GM10248 (cell line): ENCODE results near the gene LGALS3.

Experiments used
- CTCF ChIA-PET: fragments of 300-600 bp; sonication (Branson Sonifier 250); formaldehyde crosslinking; extraction: SDS; loops from one replicate; lab custom pipeline; 2021; ENCODE audit warnings: antibody characterized with exemption; lab: Yijun Ruan, JAX
- POLR2A ChIA-PET: fragments of 350-650 bp; sonication (Branson Sonifier 250); formaldehyde crosslinking; extraction: SDS; loops from one replicate; lab custom pipeline; 2020; ENCODE audit warnings: antibody characterized with exemption; lab: Yijun Ruan, JAX
- DNase-seq: peaks from one replicate; pipeline ENCODE4 v3.0.0; 2012; ENCODE audit errors: extremely low spot score
- CTCF ChIP-seq: IDR thresholded peaks from 2 replicates; pipeline ENCODE4 v1.5.1; 2012; ENCODE audit warnings: mild to moderate bottlenecking, low read depth; ENCODE audit errors: extremely low read depth, missing control alignments, control extremely low read depth

LGALS3 gene

GRCh38 chr14:55142466-55142865 lies 13.4 kb downstream of the LGALS3 start:
- POLR2A ChIA-PET, result no interaction called here
- no peak for DNase-seq
- CTCF ChIA-PET, result no interaction called here
- no peak for TF ChIP-seq CTCF

GRCh38 chr14:55146425-55146824 lies 17.4 kb downstream of the LGALS3 start:
- no peak for DNase-seq
- TF ChIP-seq CTCF, result no peak
- CTCF ChIA-PET, result interaction anchor here (1.6 to 4.5 kb wide), 4 partner anchors 11 to 57 kb away, joined by 5 to 31 read pairs (median 8); no protein-coding TSS in a partner anchor
- POLR2A ChIA-PET, result no interaction called here

DNA sequence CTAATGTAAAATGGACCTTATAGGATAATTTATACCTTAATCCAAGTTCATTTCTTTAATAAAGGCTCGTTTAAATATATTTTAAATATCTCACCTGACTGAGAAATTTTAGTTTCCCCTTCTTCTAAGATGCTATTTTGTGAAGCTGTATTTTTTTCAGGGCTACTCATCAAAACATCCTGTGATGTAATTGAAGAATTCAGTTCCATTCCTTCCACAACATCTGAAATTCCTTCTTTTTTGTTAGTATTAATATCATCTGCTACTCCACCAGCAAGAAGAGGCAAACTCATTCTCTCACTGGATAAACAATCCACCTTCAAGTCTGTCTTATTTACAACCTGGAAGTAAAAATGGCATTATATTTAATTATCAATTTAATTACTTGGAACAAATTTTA lies 22.5 kb downstream of the LGALS3 start:
- TF ChIP-seq CTCF, result no peak
- ChIA-PET POLR2A (no interaction called here), CTCF (interaction anchor here (2.3 kb wide), 1 partner anchor 9 kb away, joined by 12 read pairs; no protein-coding TSS in a partner anchor)
- DNase-seq, result no peak

- no peak for DNase-seq
- ChIA-PET POLR2A (no interaction called here), CTCF (interaction anchor here (0.8 to 3.1 kb wide), 7 partner anchors 8 to 101 kb away, joined by 3 to 13 read pairs (median 5); partner anchors contain the start of gene MAPK1IP1L)
Observed at GRCh38 chr14:55152052-55152753, 23.2 kb downstream of the LGALS3 start.

DNA sequence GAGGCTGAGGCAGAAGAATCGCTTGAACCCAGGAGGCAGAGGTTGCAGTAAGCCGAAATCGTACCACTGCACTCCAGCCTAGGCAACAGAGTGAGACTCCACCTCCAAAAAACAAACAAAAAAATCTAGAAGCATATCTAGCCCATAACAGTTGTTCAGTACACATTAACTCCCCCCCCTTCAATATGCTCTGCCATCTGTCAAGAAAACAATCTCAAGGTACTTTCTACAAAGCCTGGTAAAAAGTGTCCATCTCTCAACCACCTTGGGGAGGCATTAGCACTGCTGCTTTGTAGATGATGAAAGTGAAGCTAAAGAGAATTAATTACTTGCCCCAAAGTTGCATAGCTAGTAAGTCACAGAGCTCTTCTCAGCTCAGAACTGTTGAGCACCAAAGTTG lies 24.9 kb downstream of the LGALS3 start:
- no peak for DNase-seq
- no peak for TF ChIP-seq CTCF
- ChIA-PET CTCF (interaction anchor here (0.8 to 3.1 kb wide), 6 partner anchors 12 to 103 kb away, joined by 3 to 13 read pairs (median 4); no protein-coding TSS in a partner anchor), POLR2A (no interaction called here)

More at GRCh38 chr14:55152052-55152753, 23.2 kb downstream of the LGALS3 start:
- TF ChIP-seq CTCF, result no peak

DNA sequence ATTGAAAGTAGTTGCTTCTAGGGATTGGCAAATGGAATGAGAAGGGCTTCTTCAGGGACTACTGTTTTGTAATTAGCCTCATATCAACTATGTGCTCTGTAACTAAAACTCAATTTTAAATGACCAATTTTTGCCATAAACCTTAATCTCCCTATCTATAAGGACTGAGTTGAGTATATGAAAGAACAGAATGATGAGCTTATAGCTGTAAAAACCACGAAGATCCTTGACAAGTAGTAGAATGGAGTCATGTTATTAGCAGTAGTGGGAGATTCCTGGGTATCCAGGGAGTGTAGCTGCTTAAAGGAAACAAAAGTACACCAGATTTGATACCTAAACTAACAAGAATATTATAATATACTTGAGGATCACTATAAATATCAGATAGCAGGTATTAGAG lies 28.0 kb downstream of the LGALS3 start:
- CTCF ChIA-PET, result interaction anchor here (1.0 to 5.1 kb wide), 8 partner anchors 10 to 383 kb away, joined by 3 to 31 read pairs (median 5); partner anchors contain the start of gene MAPK1IP1L
- TF ChIP-seq CTCF, result no peak
- POLR2A ChIA-PET, result no interaction called here
- no peak for DNase-seq
